Central memory CD8-positive, alpha-beta T cell (primary cell): ENCODE measurements around the gene GALNTL6.

ENCODE experiments used
- ATAC-seq: fragments of 150-1000 bp; cut with Tn5 transposase; replicated peaks from 2 replicates; pipeline ENCODE4 v1.10.0; 2022; ENCODE audit warnings: mild to moderate bottlenecking, moderate FRiP score, moderate number of reproducible peaks; ENCODE audit not compliant: poor library complexity, severe bottlenecking; ENCODE audit errors: extremely low read depth
- DNase-seq, 2 donors: peaks; one replicate each; pipeline ENCODE4 v3.0.0; 2021; ENCODE audit warnings: low spot score in 2 of 2
- H3K27ac Mint-ChIP-seq: one replicate; pipeline ENCODE4 v1.8.0; 2022; ENCODE audit warnings: low read depth, mild to moderate bottlenecking, moderate library complexity, mixed read lengths
- H3K27me3 Mint-ChIP-seq: one replicate; pipeline ENCODE4 v1.8.0; 2022; ENCODE audit warnings: mixed read lengths
- H3K36me3 Mint-ChIP-seq: one replicate; pipeline ENCODE4 v1.8.0; 2022; ENCODE audit warnings: mild to moderate bottlenecking, moderate library complexity, mixed read lengths; ENCODE audit not compliant: insufficient read depth
- H3K4me1 Mint-ChIP-seq: one replicate; pipeline ENCODE4 v1.8.0; 2022; ENCODE audit warnings: mixed read lengths
- H3K4me3 Mint-ChIP-seq: one replicate; pipeline ENCODE4 v1.8.0; 2022; ENCODE audit warnings: mild to moderate bottlenecking, moderate library complexity, mixed read lengths
- H3K9me3 Mint-ChIP-seq: one replicate; pipeline ENCODE4 v1.8.0; 2022; ENCODE audit warnings: mixed read lengths

Gene GALNTL6

DNA sequence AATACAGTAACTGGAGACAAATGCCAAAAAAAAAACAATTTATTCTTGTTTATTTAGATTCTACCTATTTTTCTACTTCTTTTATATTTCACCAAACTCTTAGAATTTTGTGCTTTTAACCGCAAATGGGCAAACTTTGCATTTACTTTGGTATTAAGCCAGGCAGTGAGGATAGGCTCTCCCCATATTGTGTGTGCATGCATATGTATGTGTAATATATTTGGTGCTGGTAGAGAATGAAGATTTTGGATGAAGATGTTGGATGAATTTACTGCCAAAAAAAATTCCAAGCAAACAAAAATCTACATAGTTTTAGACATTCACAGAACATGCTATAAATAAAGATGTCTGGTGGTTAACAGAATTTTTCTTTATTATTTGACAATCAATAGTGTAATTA is 30.3 kb downstream of the GALNTL6 start:
- no peak for DNase-seq
- Mint-ChIP-seq H3K4me1 (no peaks in the 10 kb centered on the region), H3K4me3 (no peak overlapping the region), H3K27me3 (no peaks in the 10 kb centered on the region), H3K27ac (no peak overlapping the region), H3K36me3 (no peaks in the 10 kb centered on the region), H3K9me3 (peaks cover 13% of the 10 kb centered on the region)
- no peak for ATAC-seq

DNA sequence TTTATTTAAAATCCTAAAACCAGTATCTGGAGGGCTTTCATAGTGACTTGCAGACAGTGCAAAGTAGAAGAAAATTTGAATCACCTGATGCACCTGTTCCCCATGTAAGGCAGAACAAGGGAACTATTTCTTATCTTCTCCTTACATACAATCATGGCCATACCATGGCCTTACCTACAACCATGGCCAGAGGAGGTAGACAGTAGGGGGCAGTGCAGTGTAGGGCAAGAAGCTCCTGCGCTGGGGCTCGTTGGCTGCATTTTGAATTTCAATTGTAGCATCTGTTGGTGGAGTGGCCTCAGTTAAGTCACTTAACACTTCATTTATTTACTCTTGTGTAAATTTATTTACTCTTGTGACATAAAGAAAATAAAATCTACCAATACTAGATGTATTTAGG is 33.0 kb downstream of the GALNTL6 start:
- ATAC-seq (no peak), DNase-seq (no peak)
- Mint-ChIP-seq H3K4me1 (no peaks in the 10 kb centered on the region), H3K36me3 (no peaks in the 10 kb centered on the region), H3K4me3 (no peak overlapping the region), H3K27me3 (no peaks in the 10 kb centered on the region), H3K27ac (no peak overlapping the region), H3K9me3 (peaks cover 11% of the 10 kb centered on the region)

DNA sequence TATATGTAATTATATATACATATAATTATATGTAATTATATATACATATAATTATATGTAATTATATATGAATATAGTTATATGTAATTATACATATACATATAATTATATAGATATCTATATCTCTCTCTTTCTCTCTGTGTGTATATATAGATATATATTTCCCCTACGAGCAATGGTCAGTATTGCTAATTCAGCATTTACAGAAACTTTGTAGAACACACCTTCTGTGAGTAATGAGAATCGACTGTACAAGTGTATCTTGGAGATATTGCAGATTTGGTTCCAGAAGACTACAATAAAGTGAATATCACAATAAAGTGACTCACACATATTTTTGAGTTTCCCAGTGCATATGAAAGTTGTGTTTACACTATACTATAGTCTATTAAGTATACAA is 33.7 kb downstream of the GALNTL6 start:
- Mint-ChIP-seq H3K4me3 (no peak overlapping the region), H3K9me3 (peaks cover 12% of the 10 kb centered on the region), H3K4me1 (no peaks in the 10 kb centered on the region), H3K36me3 (no peaks in the 10 kb centered on the region), H3K27ac (no peak overlapping the region), H3K27me3 (no peaks in the 10 kb centered on the region)
- DNase-seq (no peak), ATAC-seq (no peak)

DNA sequence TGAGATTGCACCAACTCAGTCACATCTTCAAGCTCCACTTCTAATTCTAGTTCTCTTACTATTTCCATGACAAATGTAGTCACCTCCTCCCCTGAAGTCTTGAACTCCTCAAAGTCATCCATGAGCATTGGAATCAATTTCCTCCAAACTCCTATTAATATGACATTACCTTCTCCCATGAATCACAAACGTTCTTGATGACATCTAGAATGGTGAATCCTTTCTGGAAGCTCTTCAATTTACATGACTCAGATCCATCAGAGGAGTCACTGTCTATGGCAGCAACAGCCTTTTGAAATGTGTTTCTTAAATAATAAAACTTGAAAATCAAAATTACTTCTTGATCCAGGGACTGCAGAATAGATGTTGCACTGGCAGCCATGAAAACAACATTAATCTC is 34.5 kb downstream of the GALNTL6 start:
- ATAC-seq (no peak), DNase-seq (no peak)
- Mint-ChIP-seq H3K27me3 (no peaks in the 10 kb centered on the region), H3K36me3 (no peaks in the 10 kb centered on the region), H3K9me3 (peaks cover 20% of the 10 kb centered on the region), H3K4me3 (no peak overlapping the region), H3K4me1 (no peaks in the 10 kb centered on the region), H3K27ac (no peak overlapping the region)

DNA sequence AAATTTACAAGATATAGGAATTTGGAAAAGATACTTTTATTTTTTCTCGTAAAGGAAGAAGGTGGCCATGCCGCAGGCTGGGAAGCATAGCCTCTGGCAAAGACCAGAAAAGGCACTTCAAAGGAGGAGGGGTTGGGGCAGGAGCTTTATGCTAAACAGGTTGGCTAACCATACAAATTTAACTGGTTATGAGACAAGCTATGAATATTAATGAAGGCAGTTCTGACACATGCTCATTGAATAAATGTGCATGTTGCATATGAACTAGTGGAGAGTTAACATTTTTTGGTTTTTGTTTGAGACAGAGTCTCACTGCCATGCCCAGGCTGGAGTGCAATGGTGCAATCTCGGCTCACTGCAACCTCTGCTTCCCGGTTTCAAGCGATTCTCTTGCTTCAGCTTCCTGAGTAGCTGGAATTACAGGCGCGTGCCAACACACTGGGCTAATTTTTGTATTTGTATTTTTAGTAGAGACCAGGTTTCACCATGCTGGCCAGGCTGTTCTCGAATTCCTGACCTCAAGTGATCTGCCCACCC is 36.5 kb downstream of the GALNTL6 start:
- Mint-ChIP-seq H3K4me1 (no peaks in the 10 kb centered on the region), H3K27me3 (no peaks in the 10 kb centered on the region), H3K4me3 (no peak overlapping the region), H3K9me3 (peaks cover 20% of the 10 kb centered on the region), H3K36me3 (no peaks in the 10 kb centered on the region), H3K27ac (no peak overlapping the region)
- no peak for ATAC-seq
- no peak for DNase-seq

DNA sequence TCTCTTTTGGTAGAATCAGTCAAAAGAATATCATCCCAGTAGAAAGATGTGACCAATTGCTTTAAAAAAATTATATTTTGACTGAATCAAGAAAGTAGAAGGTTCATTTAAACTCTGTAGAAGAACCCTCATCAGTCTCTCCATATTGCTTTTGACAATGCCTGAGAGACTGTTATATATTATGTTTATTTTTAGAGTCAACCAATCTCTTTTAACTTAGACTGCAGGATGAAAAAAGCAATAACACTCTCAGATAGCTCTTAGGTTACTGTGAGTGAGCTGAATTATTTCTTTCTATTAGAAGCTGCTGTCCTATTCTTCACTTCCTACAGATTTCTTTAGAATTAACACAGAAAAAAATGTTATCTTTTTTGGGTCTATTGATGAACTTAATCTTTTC is 38.1 kb downstream of the GALNTL6 start:
- H3K9me3 Mint-ChIP-seq: peaks cover 20% of the 10 kb centered on the region
- DNase-seq (no peak), ATAC-seq (no peak)
- no peaks in the 10 kb centered on the region for H3K27me3 Mint-ChIP-seq
- H3K27ac Mint-ChIP-seq: no peak overlapping the region
- H3K36me3 Mint-ChIP-seq: no peaks in the 10 kb centered on the region
- H3K4me3 Mint-ChIP-seq: no peak overlapping the region
- H3K4me1 Mint-ChIP-seq: no peaks in the 10 kb centered on the region

DNA sequence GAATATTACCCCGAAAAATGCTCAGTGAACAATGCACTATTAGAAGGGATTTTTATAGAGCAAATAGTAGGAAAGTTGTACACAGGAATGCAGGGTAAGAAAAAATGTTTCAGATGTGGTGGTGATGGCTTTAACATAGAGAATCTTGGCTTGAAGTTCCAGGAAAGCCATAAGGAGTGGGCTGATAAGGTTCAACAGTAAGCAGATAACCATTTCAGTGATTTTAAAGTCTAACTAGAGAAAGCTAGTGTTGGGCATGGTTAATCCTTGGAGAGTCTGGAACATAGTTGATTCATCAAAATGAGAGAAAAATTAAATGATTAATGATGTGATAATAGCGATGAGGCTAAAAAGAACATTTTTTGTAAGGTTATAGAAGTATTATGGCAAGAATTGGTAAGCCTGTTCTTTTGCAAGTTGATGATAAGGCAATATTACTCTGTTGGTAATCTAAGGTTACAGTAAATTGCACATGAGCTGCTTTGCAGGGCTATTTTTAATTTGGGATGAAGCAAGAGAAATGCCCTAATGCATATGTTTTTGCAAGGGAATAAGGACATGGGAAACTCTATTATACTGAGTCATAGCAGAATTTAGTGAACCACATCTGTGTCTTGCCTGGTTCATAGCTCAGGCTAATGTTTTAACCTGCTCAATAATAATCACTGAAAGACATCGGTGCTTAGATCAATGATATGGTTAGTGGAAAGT is 44.3 kb downstream of the GALNTL6 start:
- ATAC-seq (no peak), DNase-seq (no peak)
- peaks cover 14% of the 10 kb centered on the region for H3K9me3 Mint-ChIP-seq
- H3K4me3 Mint-ChIP-seq: no peak overlapping the region
- no peaks in the 10 kb centered on the region for H3K27me3 Mint-ChIP-seq
- no peak overlapping the region for H3K27ac Mint-ChIP-seq
- peaks cover 3% of the 10 kb centered on the region for H3K36me3 Mint-ChIP-seq
- no peaks in the 10 kb centered on the region for H3K4me1 Mint-ChIP-seq

DNA sequence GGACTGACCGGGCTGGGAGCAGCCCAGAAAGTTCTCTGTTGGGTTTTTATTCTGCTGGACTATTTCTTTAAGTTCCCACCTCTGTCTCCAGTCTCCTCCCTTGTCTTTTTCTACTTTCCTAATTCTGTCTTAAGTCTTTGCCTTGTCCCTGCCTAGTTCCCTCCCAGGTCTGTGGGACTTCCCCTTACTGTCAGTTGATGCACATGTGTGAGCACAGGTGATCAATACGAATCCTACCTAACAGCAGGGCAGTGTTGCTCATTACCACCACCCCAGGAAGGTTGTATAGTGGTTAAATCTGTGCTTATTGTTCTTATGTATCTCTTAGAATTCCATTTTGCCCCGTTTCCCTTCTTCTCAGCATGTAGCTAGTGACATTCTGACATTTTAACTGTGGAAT is 62.1 kb downstream of the GALNTL6 start:
- Mint-ChIP-seq H3K4me3 (no peak overlapping the region), H3K4me1 (no peaks in the 10 kb centered on the region)
- no peak for ATAC-seq

DNA sequence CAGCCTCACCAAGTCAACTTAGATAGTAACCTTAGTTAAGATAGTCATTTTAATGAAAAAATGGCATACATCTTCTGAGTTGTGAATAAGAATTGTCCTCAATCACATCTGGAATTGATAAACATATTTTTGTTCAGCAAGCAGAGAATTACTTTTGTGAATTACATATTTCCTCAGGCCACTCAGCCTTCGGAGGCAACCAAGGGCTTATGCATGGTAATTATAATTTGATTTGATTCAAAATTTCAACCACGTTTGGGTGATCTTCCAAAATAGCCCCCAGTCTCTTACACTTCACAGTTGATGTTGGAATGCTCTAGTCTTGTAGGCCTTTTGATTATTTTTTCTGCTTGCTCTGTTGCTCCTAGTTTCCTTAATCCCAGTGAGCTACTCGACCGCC is 63.4 kb downstream of the GALNTL6 start:
- DNase-seq (no peak), ATAC-seq (no peak)
- H3K9me3 Mint-ChIP-seq: peaks cover 17% of the 10 kb centered on the region
- no peak overlapping the region for H3K27ac Mint-ChIP-seq
- no peaks in the 10 kb centered on the region for H3K36me3 Mint-ChIP-seq
- no peaks in the 10 kb centered on the region for H3K4me1 Mint-ChIP-seq
- H3K4me3 Mint-ChIP-seq: no peak overlapping the region
- H3K27me3 Mint-ChIP-seq: no peaks in the 10 kb centered on the region

More for the DNA sequence above, 62.1 kb downstream of the GALNTL6 start:
- Mint-ChIP-seq H3K36me3 (no peaks in the 10 kb centered on the region), H3K9me3 (peaks cover 15% of the 10 kb centered on the region), H3K27ac (no peak overlapping the region), H3K27me3 (no peaks in the 10 kb centered on the region)
- no peak for DNase-seq

DNA sequence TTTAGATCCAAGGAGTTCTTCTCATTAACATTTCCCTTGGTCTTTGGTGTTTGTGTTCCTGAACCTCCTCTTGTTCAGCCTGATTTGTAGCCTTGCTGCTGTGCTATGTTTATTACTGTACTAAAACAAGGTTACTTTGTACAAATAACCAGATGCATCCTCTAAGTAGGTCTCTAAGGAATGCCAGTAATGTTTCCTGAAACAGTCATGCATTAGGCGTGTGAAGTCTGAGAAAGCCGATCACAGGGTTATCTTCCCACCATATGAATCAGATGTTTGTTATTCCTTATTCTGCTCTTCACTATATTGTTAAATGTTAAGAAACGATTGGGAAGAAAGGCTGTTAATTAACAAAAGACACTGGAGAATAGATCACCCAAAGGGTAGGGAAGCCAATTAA is 66.9 kb downstream of the GALNTL6 start:
- no peak for ATAC-seq
- H3K4me3 Mint-ChIP-seq: no peak overlapping the region
- no peaks in the 10 kb centered on the region for H3K27me3 Mint-ChIP-seq
- no peaks in the 10 kb centered on the region for H3K4me1 Mint-ChIP-seq
- peaks cover 3% of the 10 kb centered on the region for H3K36me3 Mint-ChIP-seq
- H3K27ac Mint-ChIP-seq: no peak overlapping the region
- peaks cover 16% of the 10 kb centered on the region for H3K9me3 Mint-ChIP-seq
- DNase-seq: no peak

DNA sequence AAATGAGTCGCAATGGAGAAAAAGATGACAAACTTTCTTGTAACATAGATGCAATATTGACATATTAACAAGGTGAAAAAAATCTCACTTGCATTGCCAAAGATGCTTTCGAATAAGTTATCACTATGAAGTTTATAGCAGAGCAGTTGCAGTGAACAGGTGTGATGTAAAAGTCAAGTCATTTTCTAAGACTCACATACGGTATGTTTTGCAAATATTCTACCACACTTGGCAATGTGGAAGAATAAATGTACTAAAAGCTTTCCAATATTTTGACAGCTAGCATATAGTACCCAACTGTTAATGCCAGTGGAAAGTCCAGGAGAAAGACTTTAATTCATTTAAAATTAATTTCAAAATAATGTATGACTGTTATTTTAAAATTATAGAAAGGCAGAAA is 76.5 kb downstream of the GALNTL6 start:
- DNase-seq (no peak), ATAC-seq (no peak)
- H3K9me3 Mint-ChIP-seq: peaks cover 6% of the 10 kb centered on the region
- no peak overlapping the region for H3K4me3 Mint-ChIP-seq
- H3K36me3 Mint-ChIP-seq: peaks cover under 1% of the 10 kb centered on the region
- H3K4me1 Mint-ChIP-seq: no peaks in the 10 kb centered on the region
- no peak overlapping the region for H3K27ac Mint-ChIP-seq
- no peaks in the 10 kb centered on the region for H3K27me3 Mint-ChIP-seq

DNA sequence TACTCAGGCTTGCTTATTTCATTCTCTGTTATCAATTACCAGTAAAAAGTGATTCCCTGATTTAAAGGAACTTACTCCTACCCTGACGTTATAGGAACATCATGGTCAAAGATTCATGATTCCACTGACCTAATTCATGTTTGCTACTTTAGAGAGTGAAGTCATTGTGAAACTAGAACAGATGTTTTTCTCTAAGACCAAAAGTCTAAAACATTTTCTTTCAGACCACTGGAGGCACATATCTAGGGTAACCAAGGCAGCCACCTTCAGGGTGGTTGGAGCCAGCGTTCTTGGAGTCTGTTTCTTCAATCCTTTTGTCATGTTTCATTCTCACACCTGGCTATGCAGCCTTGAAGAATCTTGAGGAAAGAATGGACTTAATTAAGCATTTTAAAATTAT is 77.8 kb downstream of the GALNTL6 start:
- Mint-ChIP-seq H3K4me1 (no peaks in the 10 kb centered on the region), H3K4me3 (no peak overlapping the region), H3K27me3 (no peaks in the 10 kb centered on the region), H3K9me3 (peaks cover 13% of the 10 kb centered on the region), H3K27ac (no peak overlapping the region), H3K36me3 (no peaks in the 10 kb centered on the region)
- no peak for DNase-seq
- ATAC-seq: no peak

DNA sequence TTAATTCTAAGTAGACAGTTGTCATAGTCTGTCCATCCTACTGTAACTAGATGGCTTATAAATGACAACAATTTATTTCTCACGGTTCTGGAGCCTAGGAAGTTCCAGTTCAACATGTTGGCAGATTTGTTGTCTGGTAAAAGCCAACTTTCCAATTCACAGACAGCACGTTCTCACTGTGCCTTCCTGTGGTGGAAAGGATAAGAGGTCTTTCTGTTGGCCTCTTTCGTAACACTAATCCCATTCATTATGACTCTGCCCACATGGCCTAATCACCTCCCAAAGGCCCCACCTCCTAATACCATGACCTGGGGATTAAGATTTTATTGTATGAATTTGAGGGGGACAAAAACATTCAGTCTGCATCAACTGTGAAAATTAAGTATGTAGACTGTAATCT is 83.2 kb downstream of the GALNTL6 start:
- ATAC-seq (no peak), DNase-seq (no peak)
- H3K9me3 Mint-ChIP-seq: peaks cover 18% of the 10 kb centered on the region
- no peaks in the 10 kb centered on the region for H3K36me3 Mint-ChIP-seq
- no peaks in the 10 kb centered on the region for H3K4me1 Mint-ChIP-seq
- no peaks in the 10 kb centered on the region for H3K27me3 Mint-ChIP-seq
- H3K4me3 Mint-ChIP-seq: no peak overlapping the region
- H3K27ac Mint-ChIP-seq: no peak overlapping the region
